GM19193 (cell line): ENCODE data around the gene VASN.

Experiments
- POLR2A ChIP-seq: IDR thresholded peaks from 4 replicates; pipeline ENCODE4 v1.6.1; 2011; ENCODE audit not compliant: insufficient read depth, insufficient read length; ENCODE audit errors: extremely low read depth

Gene VASN

GRCh38 chr16:4390266-4391260 lies 18.9 kb downstream of the VASN start:
- TF ChIP-seq POLR2A = no peak

GRCh38 chr16:4391631-4392381 lies 20.2 kb downstream of the VASN start:
- no peak for TF ChIP-seq POLR2A

- no peak for TF ChIP-seq POLR2A
These were observed 21.0 kb downstream of the VASN start for GRCh38 chr16:4392382-4393239.

GRCh38 chr16:4393240-4393600 lies 21.6 kb downstream of the VASN start:
- TF ChIP-seq POLR2A = no peak

- no peak for TF ChIP-seq POLR2A
These were observed 23.5 kb downstream of the VASN start for GRCh38 chr16:4395055-4395726.

- no peak for TF ChIP-seq POLR2A
These were observed 27.5 kb downstream of the VASN start for GRCh38 chr16:4399001-4399730.

- TF ChIP-seq POLR2A = no peak
These were observed 29.4 kb downstream of the VASN start for GRCh38 chr16:4401094-4401501.

- TF ChIP-seq POLR2A = no peak
These were observed 29.9 kb downstream of the VASN start for GRCh38 chr16:4401510-4401909.

GRCh38 chr16:4402439-4403132 lies 30.9 kb downstream of the VASN start:
- no peak for TF ChIP-seq POLR2A

GRCh38 chr16:4403133-4403949 lies 31.7 kb downstream of the VASN start:
- no peak for TF ChIP-seq POLR2A

GRCh38 chr16:4404247-4404966 lies 32.8 kb downstream of the VASN start:
- TF ChIP-seq POLR2A = peak; percentile 12
